Activated CD4-positive, alpha-beta T cell treated with anti-CD3 and anti-CD28 coated beads, Interleukin-2, amount 10 ng/mL, durations not matched to agents 7 days and 5 days (primary cell): Measurements from ENCODE around the gene UROC1. TPM values are rescaled to one million over a fixed set of nuclear protein-coding genes. Genes with fewer than 3 reads are reported as not detected.
A peak's percentile ranks its signal among the peaks of the same experiment; 100 is the strongest.

ENCODE experiments used
- CTCF ChIA-PET: fragments of 350-600 bp; sonication (Branson Sonifier 250); formaldehyde crosslinking; loops from one replicate; lab custom pipeline; 2021; ENCODE audit warnings: antibody characterized with exemption; lab: Charles Lee
- POLR2A ChIA-PET: fragments of 350-600 bp; sonication (Branson Sonifier 250); formaldehyde crosslinking; loops from one replicate; lab custom pipeline; 2021; ENCODE audit warnings: antibody characterized with exemption; lab: Charles Lee
- DNase-seq: peaks from one replicate; pipeline ENCODE4 v3.0.0-alpha.2; 2020
- H3K27ac Mint-ChIP-seq: one replicate; pipeline ENCODE4 v1.8.0; 2021; ENCODE audit warnings: mild to moderate bottlenecking, moderate library complexity, mixed read lengths
- H3K27me3 Mint-ChIP-seq: one replicate; pipeline ENCODE4 v1.8.0; 2021; ENCODE audit warnings: mixed read lengths
- H3K36me3 Mint-ChIP-seq: one replicate; pipeline ENCODE4 v1.8.0; 2021; ENCODE audit warnings: low read depth, mixed read lengths
- H3K4me1 Mint-ChIP-seq: one replicate; pipeline ENCODE4 v1.8.0; 2021; ENCODE audit warnings: mixed read lengths
- H3K4me3 Mint-ChIP-seq: one replicate; pipeline ENCODE4 v1.8.0; 2021; ENCODE audit warnings: mild to moderate bottlenecking, moderate library complexity, mixed read lengths
- H3K9me3 Mint-ChIP-seq: one replicate; pipeline ENCODE4 v1.8.0; 2021; ENCODE audit warnings: mixed read lengths
- total RNA-seq, 2 experiments: library from RNA; stranded (reverse); gene quantifications; one replicate each; pipeline ENCODE4 v1.2.3, GENCODE V29; 2021

Gene UROC1
- total RNA-seq, 2 experiments from 2014 or later: not detected

DNA sequence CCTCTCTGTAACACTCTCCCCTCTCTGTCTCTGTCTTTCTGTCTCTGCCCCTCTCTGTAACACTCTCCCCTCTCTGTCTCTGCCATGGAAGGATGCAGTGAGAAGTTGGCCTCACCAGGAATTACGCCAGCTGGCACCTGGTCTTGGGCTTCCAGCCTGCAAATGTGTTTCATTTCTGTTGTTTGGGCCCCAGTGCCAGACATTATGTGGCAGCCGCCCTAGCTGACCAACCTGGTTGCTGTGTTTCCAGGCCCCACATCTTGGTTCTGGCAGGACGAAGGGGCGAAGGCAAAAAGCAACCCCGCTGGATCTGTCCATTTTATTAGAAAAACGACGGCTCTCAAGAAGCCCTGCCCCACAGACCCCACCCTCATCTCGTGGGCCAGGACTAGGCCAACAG is 36.7 kb downstream of the UROC1 start:
- POLR2A ChIA-PET: no interaction called here

DNA sequence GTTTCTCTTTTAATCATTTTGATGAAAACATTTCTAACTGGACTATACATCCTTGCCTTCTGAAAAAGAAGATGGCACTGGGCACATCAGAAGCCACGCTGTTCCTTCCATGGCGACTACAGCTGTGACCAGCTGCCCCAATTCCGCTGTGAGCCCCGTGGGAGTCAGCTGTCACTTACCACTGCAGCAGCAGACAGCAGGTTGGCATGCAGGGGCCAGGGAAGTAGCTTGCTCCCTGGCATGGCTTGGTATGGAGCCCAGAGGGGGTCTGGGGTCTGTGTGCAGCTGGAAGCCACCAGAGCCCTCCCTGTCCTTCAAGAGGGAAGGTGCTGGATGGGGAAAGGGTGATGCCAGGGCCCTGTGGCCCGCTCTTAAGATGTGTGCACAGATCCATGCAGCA is 37.4 kb downstream of the UROC1 start:
- Mint-ChIP-seq H3K27me3 (no peaks in the 10 kb centered on the region), H3K4me3 (no peak overlapping the region), H3K4me1 (peaks cover 6% of the 10 kb centered on the region), H3K27ac (no peak overlapping the region), H3K9me3 (no peaks in the 10 kb centered on the region), H3K36me3 (no peaks in the 10 kb centered on the region)
- DNase-seq: no peak
- ChIA-PET POLR2A (no interaction called here), CTCF (no interaction called here)

More for the DNA sequence above, 36.7 kb downstream of the UROC1 start:
- Mint-ChIP-seq H3K9me3 (no peaks in the 10 kb centered on the region), H3K4me1 (peaks cover 9% of the 10 kb centered on the region), H3K27ac (no peak overlapping the region), H3K27me3 (no peaks in the 10 kb centered on the region), H3K4me3 (no peak overlapping the region), H3K36me3 (no peaks in the 10 kb centered on the region)
- no peak for DNase-seq
- CTCF ChIA-PET: no interaction called here

DNA sequence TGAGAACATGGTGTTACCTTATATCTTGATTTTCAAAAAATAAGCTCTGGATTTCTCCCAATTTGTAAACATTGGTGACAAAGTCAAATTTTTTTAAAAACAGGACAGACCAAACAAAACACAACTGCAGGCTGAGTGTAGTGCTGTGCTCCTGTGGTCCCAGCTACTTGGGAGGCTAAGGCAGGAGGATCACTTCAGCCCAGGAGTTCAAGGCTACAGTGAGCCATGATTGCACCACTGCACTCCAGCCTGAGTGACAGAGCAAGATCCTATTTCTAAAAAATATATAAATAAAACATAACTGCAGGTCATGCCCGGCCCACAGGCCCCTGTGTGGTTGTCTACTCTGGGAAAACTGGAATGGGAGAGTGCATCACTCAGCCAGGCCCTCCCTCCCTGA is 37.9 kb downstream of the UROC1 start:
- CTCF ChIA-PET: interaction anchor here (0.7 kb wide), 1 partner anchor 33 kb away, joined by 3 read pairs; no protein-coding TSS in a partner anchor
- peaks cover 8% of the 10 kb centered on the region for H3K4me1 Mint-ChIP-seq
- no peaks in the 10 kb centered on the region for H3K27me3 Mint-ChIP-seq
- no peak overlapping the region for H3K4me3 Mint-ChIP-seq
- DNase-seq: no peak
- no peak overlapping the region for H3K27ac Mint-ChIP-seq
- POLR2A ChIA-PET: no interaction called here
- no peaks in the 10 kb centered on the region for H3K36me3 Mint-ChIP-seq
- H3K9me3 Mint-ChIP-seq: no peaks in the 10 kb centered on the region

DNA sequence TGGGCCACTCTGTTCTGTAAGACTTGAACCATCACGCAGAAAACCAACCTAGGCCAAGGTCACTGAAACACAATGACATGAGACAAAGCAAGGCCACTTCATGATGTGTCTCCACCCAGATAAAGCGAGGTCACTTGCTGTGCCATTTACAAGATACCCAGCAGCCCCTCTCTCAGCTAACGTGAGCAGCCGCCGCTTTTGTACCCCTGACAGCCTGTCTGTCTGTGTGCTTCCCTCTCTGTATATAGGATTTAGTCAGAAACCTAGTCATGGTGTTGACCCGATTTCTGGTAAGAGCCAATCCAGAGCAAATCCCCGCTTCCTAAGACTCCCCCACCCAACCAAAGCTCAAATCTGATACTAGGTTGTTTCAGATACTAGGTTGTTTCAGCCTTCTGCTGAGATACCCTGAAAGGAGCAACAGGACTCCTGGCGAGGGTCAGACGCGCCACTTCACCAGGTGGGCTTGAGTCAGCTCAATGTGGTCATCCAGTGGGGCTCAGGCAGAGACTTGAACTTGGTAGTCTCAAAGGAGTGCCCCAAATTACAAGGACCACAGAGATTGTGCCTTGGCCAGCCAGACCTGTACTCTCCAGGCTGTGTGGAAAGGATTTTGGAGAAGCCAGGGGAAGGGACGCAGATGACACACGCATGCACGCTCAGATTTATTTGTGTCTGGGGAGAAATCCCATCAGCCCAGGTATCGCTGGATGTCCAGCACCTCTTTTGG is 38.8 kb downstream of the UROC1 start:
- ChIA-PET POLR2A (no interaction called here), CTCF (no interaction called here)
- Mint-ChIP-seq H3K4me1 (peaks cover 16% of the 10 kb centered on the region), H3K36me3 (peaks cover 4% of the 10 kb centered on the region), H3K4me3 (no peak overlapping the region), H3K27ac (peak overlapping the region; percentile 19), H3K9me3 (no peaks in the 10 kb centered on the region), H3K27me3 (no peaks in the 10 kb centered on the region)
- no peak for DNase-seq

DNA sequence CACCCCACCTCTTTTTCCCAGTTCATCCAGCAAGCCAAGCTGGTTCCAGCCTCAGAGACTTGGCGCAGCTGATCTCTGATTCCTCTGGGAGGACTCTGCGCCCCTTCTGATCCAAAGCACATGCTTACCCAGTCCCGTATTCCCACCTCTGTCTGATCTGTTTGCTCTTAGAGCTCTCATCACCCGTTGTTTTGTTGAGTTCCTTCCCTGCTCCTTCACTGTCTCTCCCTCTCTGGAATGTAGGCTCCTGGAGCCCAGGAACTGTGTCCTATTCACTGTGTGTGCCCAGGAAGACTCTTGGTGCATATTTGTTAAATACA is 40.6 kb downstream of the UROC1 start:
- H3K4me3 Mint-ChIP-seq: peak overlapping the region; percentile 58
- peaks cover 20% of the 10 kb centered on the region for H3K36me3 Mint-ChIP-seq
- H3K27ac Mint-ChIP-seq: no peak overlapping the region
- no peaks in the 10 kb centered on the region for H3K27me3 Mint-ChIP-seq
- CTCF ChIA-PET: interaction anchor here (1.1 kb wide), 1 partner anchor 16 kb away, joined by 3 read pairs; no protein-coding TSS in a partner anchor
- DNase-seq: no peak
- peaks cover 34% of the 10 kb centered on the region for H3K4me1 Mint-ChIP-seq
- H3K9me3 Mint-ChIP-seq: no peaks in the 10 kb centered on the region
- POLR2A ChIA-PET: no interaction called here

DNA sequence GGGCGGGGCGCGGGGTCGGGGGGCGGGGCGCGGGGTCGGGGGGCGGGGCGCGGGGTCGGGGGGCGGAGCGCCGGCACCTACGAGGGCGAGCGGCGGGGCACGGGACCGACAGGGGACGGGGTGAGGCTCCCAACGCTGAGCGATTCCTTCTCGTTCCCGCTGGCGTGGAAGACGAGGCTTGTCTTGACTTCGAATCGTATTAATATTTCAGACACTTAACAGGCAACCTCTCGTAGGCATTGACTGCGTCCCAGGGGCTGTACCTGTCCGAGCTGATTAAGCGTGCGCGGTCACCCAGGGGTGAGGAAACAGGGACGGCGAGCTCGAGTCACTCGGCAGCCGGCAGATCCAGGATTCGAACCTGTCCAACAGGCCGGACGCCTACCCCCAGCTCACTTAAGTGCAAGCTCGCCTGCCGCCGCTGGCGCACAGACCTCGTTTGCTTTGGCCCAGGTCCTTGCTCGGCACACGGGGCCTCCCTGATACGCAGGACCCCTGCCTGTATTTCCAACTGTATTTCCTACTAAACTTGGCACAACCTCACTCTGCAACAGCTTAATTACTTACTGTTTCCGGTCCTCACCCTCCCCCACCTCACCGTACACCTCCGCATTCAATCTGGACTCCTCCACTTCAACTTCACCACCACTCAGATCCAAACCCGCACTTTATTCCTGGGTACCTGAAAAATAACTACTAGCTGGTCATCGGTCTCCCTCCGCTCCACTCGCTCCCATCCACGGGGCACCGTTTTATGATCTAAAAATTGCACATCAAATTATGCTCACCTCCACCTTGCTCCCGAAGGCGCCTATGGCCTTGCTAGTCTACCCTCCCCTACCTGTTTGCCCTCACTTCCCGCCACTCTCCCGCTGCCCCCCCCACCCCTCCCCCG is 41.2 kb downstream of the UROC1 start:
- Mint-ChIP-seq H3K27ac (peak overlapping the region; percentile 86), H3K4me3 (peak overlapping the region; percentile 68), H3K4me1 (peaks cover 36% of the 10 kb centered on the region), H3K36me3 (peaks cover 22% of the 10 kb centered on the region), H3K9me3 (no peaks in the 10 kb centered on the region), H3K27me3 (no peaks in the 10 kb centered on the region)
- ChIA-PET CTCF (interaction anchor here (1.1 to 2.4 kb wide), 3 partner anchors 11 to 17 kb away, joined by 3 to 14 read pairs (median 3); no protein-coding TSS in a partner anchor), POLR2A (interaction anchor here (0.7 kb wide), 1 partner anchor 343 kb away, joined by 5 read pairs; no protein-coding TSS in a partner anchor)
- no peak for DNase-seq

DNA sequence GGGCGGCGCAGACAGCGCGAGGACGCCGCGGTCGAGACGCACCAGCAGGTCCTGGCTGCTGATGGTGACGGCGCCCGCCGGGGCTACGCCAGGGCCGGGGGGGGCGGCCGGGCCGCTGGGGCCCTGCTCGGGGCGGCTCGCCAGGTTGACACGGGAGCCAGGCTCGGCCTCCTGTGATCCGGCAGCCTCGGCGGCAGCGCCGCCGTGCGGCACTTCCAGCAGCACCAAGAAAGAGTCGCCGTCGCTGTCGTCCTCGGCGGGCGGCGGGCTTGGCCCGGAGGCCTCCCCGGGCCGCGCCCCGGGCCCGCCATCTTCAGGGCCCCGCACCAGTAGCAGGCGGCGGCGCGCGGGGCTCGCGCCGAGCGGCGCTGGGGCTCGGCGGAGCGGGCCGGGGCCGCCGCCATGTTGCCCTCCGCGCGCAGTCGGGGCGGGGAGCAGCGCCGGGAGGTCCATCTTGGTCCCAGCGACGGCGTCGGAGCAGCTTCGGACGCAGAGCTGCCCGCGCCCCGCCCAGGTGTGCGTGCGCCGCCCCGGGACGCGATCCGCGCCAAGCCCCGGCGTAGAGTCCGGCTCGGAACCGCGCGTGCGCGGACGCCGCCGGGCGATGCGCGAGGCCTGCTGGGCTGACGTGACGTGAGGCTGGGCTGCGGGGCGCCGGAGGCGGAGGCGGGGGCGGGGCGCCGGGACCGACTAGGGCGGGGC is 42.0 kb downstream of the UROC1 start, which contains the start of gene ZXDC:
ZXDC (minus strand) TSS at position 479 of the 702 bp plus-strand sequence; CDS start at position 453, 26 bp downstream.
- DNase-seq: peak; percentile 92
- Mint-ChIP-seq H3K36me3 (peaks cover 30% of the 10 kb centered on the region), H3K4me3 (peak within 1 kb of the TSS; percentile 90), H3K9me3 (no peaks in the 10 kb centered on the region), H3K27ac (peak within 1 kb of the TSS; percentile 90), H3K4me1 (peaks cover 40% of the 10 kb centered on the region), H3K27me3 (no peaks in the 10 kb centered on the region)
- CTCF ChIA-PET: interaction anchor here (1.1 to 2.4 kb wide), 3 partner anchors 10 to 18 kb away, joined by 3 to 14 read pairs (median 3); no protein-coding TSS in a partner anchor
- POLR2A ChIA-PET: interaction anchor here (0.7 kb wide), 1 partner anchor 342 kb away, joined by 5 read pairs; no protein-coding TSS in a partner anchor

DNA sequence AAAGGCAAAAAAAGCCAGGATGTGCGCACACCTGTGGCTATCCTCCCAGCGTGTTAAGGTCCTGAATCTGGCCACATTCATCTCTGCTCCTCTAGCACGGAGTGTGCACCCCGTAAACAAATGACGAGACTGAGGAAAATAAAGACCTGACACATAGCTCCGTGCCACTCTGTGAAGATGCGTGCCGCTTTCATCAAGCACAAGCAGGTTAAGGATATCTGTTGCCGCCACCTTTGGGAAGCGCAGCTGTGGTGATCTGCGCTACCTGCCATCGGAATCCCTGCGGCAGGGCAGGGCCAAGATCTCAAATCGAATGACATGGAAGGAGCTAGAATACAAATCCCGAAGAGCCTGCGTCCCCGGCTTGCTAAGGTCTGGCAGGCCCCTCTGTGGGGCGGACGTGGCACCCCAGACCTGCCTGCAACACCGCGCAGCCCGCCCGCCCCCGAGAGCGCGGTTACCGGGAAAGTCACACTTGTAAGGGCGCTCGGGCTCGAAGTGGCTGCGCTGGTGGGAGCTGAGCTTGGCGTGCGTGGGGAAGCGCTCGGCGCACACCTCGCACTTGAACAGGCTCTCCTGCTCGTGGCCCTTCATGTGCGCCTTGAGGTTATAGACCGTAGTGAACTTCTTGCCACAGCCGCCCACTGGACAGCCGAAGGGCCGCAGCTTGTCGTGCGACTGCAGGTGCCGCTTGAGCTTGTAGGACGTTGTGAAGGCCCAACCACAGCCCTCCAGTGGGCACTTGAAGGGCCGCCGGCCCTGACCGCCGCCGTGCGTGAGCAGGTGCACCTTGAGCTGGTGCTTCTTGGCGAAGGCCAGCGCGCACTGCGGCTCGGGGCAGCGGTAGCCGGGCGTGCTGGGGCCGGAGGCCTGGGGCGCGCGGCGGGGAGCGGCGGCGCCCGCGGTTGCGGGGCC is 42.8 kb downstream of the UROC1 start:
- DNase-seq: peak; percentile 43
- POLR2A ChIA-PET: no interaction called here
- Mint-ChIP-seq H3K4me1 (peaks cover 44% of the 10 kb centered on the region), H3K27ac (peak overlapping the region; percentile 90), H3K27me3 (no peaks in the 10 kb centered on the region), H3K4me3 (peak overlapping the region; percentile 90), H3K36me3 (peaks cover 37% of the 10 kb centered on the region), H3K9me3 (no peaks in the 10 kb centered on the region)
- CTCF ChIA-PET: interaction anchor here (1.2 to 2.4 kb wide), 3 partner anchors 9 to 13 kb away, joined by 3 to 14 read pairs (median 7); no protein-coding TSS in a partner anchor

DNA sequence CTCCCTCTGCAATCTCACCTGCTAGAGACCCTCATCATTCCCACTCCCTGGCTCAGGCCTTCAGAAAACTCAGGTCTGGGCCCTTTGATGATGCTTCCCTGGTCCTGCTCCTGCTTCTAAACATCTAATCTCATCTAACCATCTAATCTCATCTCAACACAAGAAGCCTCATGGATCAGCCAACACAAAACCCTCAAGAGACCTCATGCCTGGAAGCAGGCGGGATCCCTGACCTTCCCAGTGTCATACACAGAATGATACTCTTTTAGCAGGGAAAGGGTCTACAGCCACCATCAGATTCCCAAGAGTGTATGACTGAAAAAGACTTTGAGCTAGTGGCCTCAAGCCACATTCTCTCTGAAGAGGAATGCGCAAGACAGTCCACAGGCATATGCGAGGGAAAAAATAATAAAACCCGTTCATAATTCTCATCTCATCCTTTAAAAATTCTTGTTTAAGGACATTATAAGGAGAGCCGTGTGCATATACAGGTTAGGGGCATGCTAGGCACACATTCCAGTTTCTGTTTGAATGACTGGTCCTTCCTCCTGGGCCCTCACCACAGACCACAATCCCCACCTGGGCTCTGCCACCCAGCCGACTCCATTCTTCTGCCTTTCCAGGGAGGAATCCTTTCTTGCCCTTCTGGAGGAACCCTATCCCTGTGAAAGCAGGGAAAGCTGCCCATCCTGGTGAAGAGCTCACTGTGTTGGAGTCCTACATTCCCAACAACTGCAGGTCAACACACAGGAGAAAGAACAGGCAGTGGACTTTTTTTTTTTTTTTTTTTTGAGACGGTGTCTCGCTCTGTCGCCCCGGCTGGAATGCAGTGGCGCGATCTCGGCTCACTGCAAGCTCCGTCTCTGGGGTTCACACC is 44.0 kb downstream of the UROC1 start:
- DNase-seq: no peak
- H3K27ac Mint-ChIP-seq: peak overlapping the region; percentile 90
- H3K9me3 Mint-ChIP-seq: no peaks in the 10 kb centered on the region
- no peaks in the 10 kb centered on the region for H3K27me3 Mint-ChIP-seq
- peaks cover 49% of the 10 kb centered on the region for H3K4me1 Mint-ChIP-seq
- peaks cover 50% of the 10 kb centered on the region for H3K36me3 Mint-ChIP-seq
- ChIA-PET CTCF (interaction anchor here (1.8 kb wide), 1 partner anchor 11 kb away, joined by 7 read pairs; no protein-coding TSS in a partner anchor), POLR2A (no interaction called here)
- peak overlapping the region; percentile 90 for H3K4me3 Mint-ChIP-seq

DNA sequence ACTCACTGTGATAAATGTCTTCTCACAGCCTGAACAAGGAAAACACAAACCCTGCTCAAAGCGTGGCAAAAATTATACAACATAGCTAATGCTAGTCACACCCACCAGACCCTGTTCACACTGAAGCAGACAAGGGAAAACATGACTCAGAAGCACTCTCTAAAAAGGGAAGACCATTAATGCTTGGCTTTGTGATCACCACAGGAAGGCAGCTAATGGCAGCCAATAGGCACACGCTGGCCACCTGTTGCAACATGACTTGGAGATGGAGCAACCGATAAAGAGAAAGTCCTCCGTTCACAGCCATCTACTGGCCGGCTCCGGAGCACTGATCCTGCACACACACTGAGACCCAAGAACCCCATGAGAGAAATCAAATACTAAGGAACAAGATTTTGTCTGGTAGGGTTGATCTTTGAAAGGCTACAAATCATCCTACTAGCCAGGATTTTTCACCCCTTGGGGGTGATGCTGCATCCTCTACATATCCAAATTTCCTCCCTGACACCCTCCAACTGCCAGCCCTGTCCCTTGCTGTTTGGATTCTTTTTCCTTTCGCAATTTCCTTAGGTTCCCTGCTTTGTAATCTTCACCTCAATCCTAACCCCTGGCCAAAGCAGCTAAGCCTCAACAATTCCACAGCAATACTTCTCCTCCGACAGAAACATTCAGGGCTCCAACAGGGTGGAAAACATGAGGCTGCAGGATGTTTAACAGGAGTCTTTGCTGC is 45.1 kb downstream of the UROC1 start:
- DNase-seq: no peak
- POLR2A ChIA-PET: no interaction called here
- Mint-ChIP-seq H3K9me3 (no peaks in the 10 kb centered on the region), H3K4me1 (peaks cover 57% of the 10 kb centered on the region), H3K36me3 (peaks cover 57% of the 10 kb centered on the region), H3K27me3 (no peaks in the 10 kb centered on the region), H3K4me3 (peak overlapping the region; percentile 90), H3K27ac (no peak overlapping the region)
- CTCF ChIA-PET: interaction anchor here (1.8 kb wide), 1 partner anchor 12 kb away, joined by 7 read pairs; no protein-coding TSS in a partner anchor
